Nephron progenitor cell (in vitro differentiated cells): Measurements from ENCODE around the gene CCND2.

Experiments used
- DNase-seq: peaks from one replicate; pipeline ENCODE4 v3.0.0; 2021
- H3K27ac Mint-ChIP-seq: 2 replicates; pipeline ENCODE4 v1.8.0; 2021; ENCODE audit warnings: mild to moderate bottlenecking, moderate library complexity, mixed read lengths
- H3K27me3 Mint-ChIP-seq: 2 replicates; pipeline ENCODE4 v1.8.0; 2021; ENCODE audit warnings: mild to moderate bottlenecking, low read depth, mixed read lengths; ENCODE audit not compliant: poor library complexity
- H3K36me3 Mint-ChIP-seq: 2 replicates; pipeline ENCODE4 v1.8.0; 2021; ENCODE audit warnings: low read depth, mixed read lengths
- H3K4me1 Mint-ChIP-seq: 2 replicates; pipeline ENCODE4 v1.8.0; 2021; ENCODE audit warnings: mixed read lengths
- H3K4me3 Mint-ChIP-seq: 2 replicates; pipeline ENCODE4 v1.8.0; 2021; ENCODE audit warnings: mild to moderate bottlenecking, moderate library complexity, mixed read lengths
- H3K9me3 Mint-ChIP-seq: 2 replicates; pipeline ENCODE4 v1.8.0; 2021; ENCODE audit warnings: mild to moderate bottlenecking, moderate library complexity, mixed read lengths
- CTCF ChIP-seq: fragments of 200-600 bp; sonication (generic); IDR thresholded peaks from 2 replicates; pipeline ENCODE4 v1.5.0; 2021; ENCODE audit warnings: antibody characterized with exemption

CCND2 gene

DNA sequence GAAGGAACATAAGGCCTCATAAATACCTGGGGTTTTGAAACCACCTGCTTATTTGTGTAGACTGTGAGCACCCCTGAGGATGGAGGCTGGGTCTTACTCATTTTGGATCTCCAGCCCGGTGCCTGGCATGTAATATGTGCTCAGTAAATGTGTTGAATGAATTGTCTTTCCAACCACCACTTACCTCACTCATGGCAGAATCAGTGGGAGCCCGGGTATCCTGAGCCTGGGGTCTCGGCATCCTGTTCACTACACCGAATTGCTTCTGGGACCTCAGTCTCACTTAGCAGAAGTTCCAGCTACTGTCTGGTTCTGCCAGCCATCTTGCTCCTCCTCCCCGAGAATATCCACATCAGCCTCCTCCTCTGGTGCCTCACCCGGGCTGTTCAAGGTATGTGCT is 43.0 kb upstream of the CCND2 start:
- Mint-ChIP-seq H3K27ac (no peak overlapping the region), H3K4me3 (no peak overlapping the region), H3K36me3 (peaks cover 4% of the 10 kb centered on the region), H3K4me1 (peaks cover 35% of the 10 kb centered on the region), H3K9me3 (peaks cover 7% of the 10 kb centered on the region), H3K27me3 (peaks cover 22% of the 10 kb centered on the region)
- no peak for TF ChIP-seq CTCF
- DNase-seq = no peak

- H3K9me3 Mint-ChIP-seq = peaks cover 50% of the 10 kb centered on the region
- no peak overlapping the region for H3K27ac Mint-ChIP-seq
- TF ChIP-seq CTCF = no peak
- H3K4me1 Mint-ChIP-seq = peaks cover 27% of the 10 kb centered on the region
- DNase-seq = no peak
- H3K27me3 Mint-ChIP-seq = peaks cover 13% of the 10 kb centered on the region
- H3K4me3 Mint-ChIP-seq = no peak overlapping the region
- H3K36me3 Mint-ChIP-seq = peaks cover 27% of the 10 kb centered on the region
These were observed 35.0 kb upstream of the CCND2 start for GRCh38 chr12:4238577-4238976.

DNA sequence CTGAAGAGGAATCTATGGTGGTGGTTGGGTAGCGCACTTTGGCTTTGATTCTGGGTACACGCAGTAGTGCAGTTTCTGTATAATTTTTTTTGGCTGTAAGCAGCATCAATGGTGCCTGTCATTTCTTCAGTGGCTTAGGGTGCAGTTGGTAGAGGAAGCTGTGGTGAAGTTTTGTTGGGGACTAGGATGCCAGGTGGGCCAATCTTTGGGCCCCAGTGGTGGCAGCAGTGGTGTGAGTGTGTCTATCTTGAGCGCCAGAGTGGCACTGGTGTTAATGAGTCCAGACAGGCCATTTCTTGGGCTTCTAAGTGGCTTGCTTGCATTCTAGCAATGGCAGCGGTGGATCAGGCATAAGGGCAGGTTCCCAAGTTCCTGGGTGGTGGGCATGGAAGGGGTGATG is 33.8 kb upstream of the CCND2 start:
- H3K27me3 Mint-ChIP-seq = peaks cover 19% of the 10 kb centered on the region
- no peak for TF ChIP-seq CTCF

GRCh38 chr12:4240161-4240783 is 33.3 kb upstream of the CCND2 start:
- peaks cover 27% of the 10 kb centered on the region for H3K36me3 Mint-ChIP-seq

More for the DNA sequence above, 33.8 kb upstream of the CCND2 start:
- no peak for DNase-seq
- peaks cover 27% of the 10 kb centered on the region for H3K36me3 Mint-ChIP-seq
- H3K27ac Mint-ChIP-seq = no peak overlapping the region
- no peak overlapping the region for H3K4me3 Mint-ChIP-seq
- H3K9me3 Mint-ChIP-seq = peaks cover 50% of the 10 kb centered on the region
- peaks cover 37% of the 10 kb centered on the region for H3K4me1 Mint-ChIP-seq

DNA sequence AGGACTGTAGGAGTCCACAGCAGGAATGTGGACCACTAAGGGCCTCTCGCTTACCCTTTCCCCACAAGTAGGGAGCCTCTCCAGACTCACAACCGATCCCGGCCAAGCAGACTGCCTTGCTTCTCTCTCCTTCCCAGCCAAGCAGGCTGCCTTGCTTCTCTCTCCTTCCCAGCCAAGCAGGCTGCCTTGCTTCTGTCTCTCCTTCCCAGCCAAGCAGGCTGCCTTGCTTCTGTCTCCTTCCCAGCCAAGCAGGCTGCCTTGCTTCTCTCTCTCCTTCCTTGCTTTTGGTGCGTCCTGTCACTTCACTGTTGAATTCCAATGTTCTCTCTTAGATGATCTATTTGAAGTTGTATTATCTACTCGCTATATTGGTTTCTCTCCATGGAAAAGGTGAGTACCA is 32.6 kb upstream of the CCND2 start:
- Mint-ChIP-seq H3K27me3 (peaks cover 13% of the 10 kb centered on the region), H3K4me1 (peaks cover 49% of the 10 kb centered on the region), H3K9me3 (peaks cover 38% of the 10 kb centered on the region), H3K36me3 (peaks cover 27% of the 10 kb centered on the region), H3K27ac (no peak overlapping the region), H3K4me3 (no peak overlapping the region)
- TF ChIP-seq CTCF = no peak
- no peak for DNase-seq

More at GRCh38 chr12:4240161-4240783, 33.3 kb upstream of the CCND2 start:
- no peak for TF ChIP-seq CTCF
- peaks cover 45% of the 10 kb centered on the region for H3K9me3 Mint-ChIP-seq
- H3K27me3 Mint-ChIP-seq = peaks cover 14% of the 10 kb centered on the region
- H3K4me3 Mint-ChIP-seq = no peak overlapping the region
- peaks cover 42% of the 10 kb centered on the region for H3K4me1 Mint-ChIP-seq
- DNase-seq = no peak
- H3K27ac Mint-ChIP-seq = no peak overlapping the region

DNA sequence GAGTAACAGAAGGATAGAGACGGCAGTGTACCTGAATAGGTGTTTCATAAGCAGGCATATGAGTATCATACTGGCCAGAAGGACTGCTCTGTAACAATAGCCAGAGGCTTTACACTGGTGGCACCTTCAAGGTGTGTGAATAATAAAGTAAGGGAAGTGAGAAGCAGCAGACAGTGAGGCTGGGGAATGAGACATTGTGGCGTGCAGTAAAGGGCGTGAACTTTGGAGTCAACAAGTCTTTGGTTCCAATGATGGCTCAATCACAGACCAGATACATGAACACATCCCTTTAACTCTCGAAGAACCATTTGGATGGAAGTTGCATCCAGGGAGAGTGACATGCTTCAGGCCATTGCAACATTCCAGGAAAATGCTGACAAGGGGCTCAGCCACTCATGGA is 32.0 kb upstream of the CCND2 start:
- Mint-ChIP-seq H3K36me3 (peaks cover 26% of the 10 kb centered on the region), H3K27ac (no peak overlapping the region), H3K4me3 (no peak overlapping the region), H3K4me1 (peaks cover 55% of the 10 kb centered on the region), H3K27me3 (peaks cover 13% of the 10 kb centered on the region), H3K9me3 (peaks cover 32% of the 10 kb centered on the region)
- no peak for TF ChIP-seq CTCF
- DNase-seq = no peak
